Measurements from ENCODE around the gene NCAPD3. TPM values are rescaled to one million over a fixed set of nuclear protein-coding genes. Genes with fewer than 3 reads are reported as not detected.
A peak's percentile ranks its signal among the peaks of the same experiment; 100 is the strongest.

NCAPD3 gene
- total and polyA plus RNA-seq, 4 donors, result 14.1 to 35.4 (median 24.2) TPM

GRCh38 chr11:134253188-134253993 is 29.6 kb upstream of the NCAPD3 start, which contains the start of the genes ACAD8 and THYN1:
ACAD8 (plus strand) TSS chr11:134253568; CDS start chr11:134253601, 33 bp downstream.
THYN1 (minus strand) TSS chr11:134253352; CDS start chr11:134252882, 470 bp downstream.
- no peaks in the 10 kb centered on the region for H3K27me3 ChIP-seq (ENCODE audit: control insufficient read depth in 4 of 4, insufficient read depth in 4 of 4, low read length in 3 of 4)
- H3K36me3 ChIP-seq (ENCODE audit: control insufficient read depth in 4 of 4, insufficient read depth in 3 of 4, low read depth in 1 of 4, low read length in 3 of 4), result peaks cover 0 to 15% (median 11%) of the 10 kb centered on the region in 4 donors
- peak within 1 kb of the TSS; percentile 91 to 100 (median 91) for H3K4me3 ChIP-seq (ENCODE audit: low read depth in 1 of 3, low read length in 3 of 3)
- H3K27ac ChIP-seq (ENCODE audit: low read depth in 1 of 2, low read length in 2 of 2), result peak within 1 kb of the TSS; percentile 79 to 81
- H3K9ac ChIP-seq (ENCODE audit: low read depth in 1 of 2, low read length in 2 of 2), result peak within 1 kb of the TSS; percentile 71 to 98
- H3K4me1 ChIP-seq (ENCODE audit: control insufficient read depth in 4 of 4, insufficient read depth in 4 of 4, low read length in 3 of 4), result peaks cover 11 to 34% (median 30%) of the 10 kb centered on the region in 4 donors
- H3K9me3 ChIP-seq (ENCODE audit: control insufficient read depth in 4 of 4, low read length in 3 of 4), result no peaks in the 10 kb centered on the region
- TF ChIP-seq RAD21 (IDR thresholded peaks at IDR 0.05), result peak; percentile 45 to 49
- TF ChIP-seq SP1 (IDR thresholded peaks at IDR 0.05), result peak; percentile 74
- TF ChIP-seq, protein P1, sequence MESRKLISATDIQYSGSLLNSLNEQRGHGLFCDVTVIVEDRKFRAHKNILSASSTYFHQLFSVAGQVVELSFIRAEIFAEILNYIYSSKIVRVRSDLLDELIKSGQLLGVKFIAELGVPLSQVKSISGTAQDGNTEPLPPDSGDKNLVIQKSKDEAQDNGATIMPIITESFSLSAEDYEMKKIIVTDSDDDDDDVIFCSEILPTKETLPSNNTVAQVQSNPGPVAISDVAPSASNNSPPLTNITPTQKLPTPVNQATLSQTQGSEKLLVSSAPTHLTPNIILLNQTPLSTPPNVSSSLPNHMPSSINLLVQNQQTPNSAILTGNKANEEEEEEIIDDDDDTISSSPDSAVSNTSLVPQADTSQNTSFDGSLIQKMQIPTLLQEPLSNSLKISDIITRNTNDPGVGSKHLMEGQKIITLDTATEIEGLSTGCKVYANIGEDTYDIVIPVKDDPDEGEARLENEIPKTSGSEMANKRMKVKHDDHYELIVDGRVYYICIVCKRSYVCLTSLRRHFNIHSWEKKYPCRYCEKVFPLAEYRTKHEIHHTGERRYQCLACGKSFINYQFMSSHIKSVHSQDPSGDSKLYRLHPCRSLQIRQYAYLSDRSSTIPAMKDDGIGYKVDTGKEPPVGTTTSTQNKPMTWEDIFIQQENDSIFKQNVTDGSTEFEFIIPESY (IDR thresholded peaks at IDR 0.05), result peak; percentile 60
- TF ChIP-seq FOXA2 (IDR thresholded peaks at IDR 0.05), result no peak
- no peak for TF ChIP-seq HNF4G (IDR thresholded peaks at IDR 0.05)
- TF ChIP-seq RXRA (IDR thresholded peaks at IDR 0.05), result peak; percentile 46 to 63
- TF ChIP-seq MAX (IDR thresholded peaks at IDR 0.05), result peak; percentile 61
- peak in 1 of 2 donors; percentile 29 for TF ChIP-seq GABPA (IDR thresholded peaks at IDR 0.05 in 1 of 2, conservative IDR thresholded peaks at IDR 0.05 in 1 of 2)
- TF ChIP-seq YY1 (IDR thresholded peaks at IDR 0.05), result peak; percentile 77
- TF ChIP-seq FOXA1 (IDR thresholded peaks at IDR 0.05), result no peak
- TF ChIP-seq CTCF (IDR thresholded peaks at IDR 0.05; ENCODE audit: low read depth, low read length, missing input control), result peak; percentile 51
- no peak for TF ChIP-seq ATF3 (IDR thresholded peaks at IDR 0.05)
- TF ChIP-seq NR2F2 (IDR thresholded peaks at IDR 0.05), result peak; percentile 55
- TF ChIP-seq TAF1 (conservative IDR thresholded peaks at IDR 0.05), result peak; percentile 54
- TF ChIP-seq JUND (IDR thresholded peaks at IDR 0.05), result no peak
- no peak for TF ChIP-seq HNF4A (conservative IDR thresholded peaks at IDR 0.05)
- peak in 1 of 2 donors; percentile 32 for TF ChIP-seq EGR1 (IDR thresholded peaks at IDR 0.05; ENCODE audit: low read depth in 2 of 2)
- TF ChIP-seq, protein P2, sequence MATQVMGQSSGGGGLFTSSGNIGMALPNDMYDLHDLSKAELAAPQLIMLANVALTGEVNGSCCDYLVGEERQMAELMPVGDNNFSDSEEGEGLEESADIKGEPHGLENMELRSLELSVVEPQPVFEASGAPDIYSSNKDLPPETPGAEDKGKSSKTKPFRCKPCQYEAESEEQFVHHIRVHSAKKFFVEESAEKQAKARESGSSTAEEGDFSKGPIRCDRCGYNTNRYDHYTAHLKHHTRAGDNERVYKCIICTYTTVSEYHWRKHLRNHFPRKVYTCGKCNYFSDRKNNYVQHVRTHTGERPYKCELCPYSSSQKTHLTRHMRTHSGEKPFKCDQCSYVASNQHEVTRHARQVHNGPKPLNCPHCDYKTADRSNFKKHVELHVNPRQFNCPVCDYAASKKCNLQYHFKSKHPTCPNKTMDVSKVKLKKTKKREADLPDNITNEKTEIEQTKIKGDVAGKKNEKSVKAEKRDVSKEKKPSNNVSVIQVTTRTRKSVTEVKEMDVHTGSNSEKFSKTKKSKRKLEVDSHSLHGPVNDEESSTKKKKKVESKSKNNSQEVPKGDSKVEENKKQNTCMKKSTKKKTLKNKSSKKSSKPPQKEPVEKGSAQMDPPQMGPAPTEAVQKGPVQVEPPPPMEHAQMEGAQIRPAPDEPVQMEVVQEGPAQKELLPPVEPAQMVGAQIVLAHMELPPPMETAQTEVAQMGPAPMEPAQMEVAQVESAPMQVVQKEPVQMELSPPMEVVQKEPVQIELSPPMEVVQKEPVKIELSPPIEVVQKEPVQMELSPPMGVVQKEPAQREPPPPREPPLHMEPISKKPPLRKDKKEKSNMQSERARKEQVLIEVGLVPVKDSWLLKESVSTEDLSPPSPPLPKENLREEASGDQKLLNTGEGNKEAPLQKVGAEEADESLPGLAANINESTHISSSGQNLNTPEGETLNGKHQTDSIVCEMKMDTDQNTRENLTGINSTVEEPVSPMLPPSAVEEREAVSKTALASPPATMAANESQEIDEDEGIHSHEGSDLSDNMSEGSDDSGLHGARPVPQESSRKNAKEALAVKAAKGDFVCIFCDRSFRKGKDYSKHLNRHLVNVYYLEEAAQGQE (IDR thresholded peaks at IDR 0.05), result peak; percentile 83
- under 1% methylated on average over 70 of the region's 70 CpGs for WGBS
- peak; percentile 94 for DNase-seq (ENCODE audit: low spot score)

Data from liver (tissue), 9 donors.